K562 (cell line): ENCODE results near the gene PDK1. TPM values are rescaled to one million over a fixed set of nuclear protein-coding genes. Genes with fewer than 3 reads are reported as not detected.

Source experiments
- ARID4B ChIP-seq: sonication (generic); formaldehyde crosslinking; IDR thresholded peaks from 2 replicates; pipeline ENCODE4 v1.8.0; 2022; ENCODE audit warnings: mild to moderate bottlenecking, missing genetic modification reagents
- BRF1 ChIP-seq: IDR thresholded peaks from 3 replicates; pipeline ENCODE4 v1.6.1; 2011; ENCODE audit warnings: borderline replicate concordance, mild to moderate bottlenecking; ENCODE audit not compliant: insufficient read length; ENCODE audit errors: extremely low read depth
- CEBPB ChIP-seq: fragments of 450-650 bp; IDR thresholded peaks from 2 replicates; pipeline ENCODE4 v1.6.1; 2016; ENCODE audit warnings: missing genetic modification characterization, missing compliant biosample characterization
- CHD7 ChIP-seq: fragments of 200-600 bp; sonication (generic); IDR thresholded peaks from one replicate; pipeline ENCODE4 v1.6.1; 2012; ENCODE audit warnings: mild to moderate bottlenecking, low read depth, low read length, inconsistent platforms
- HDAC2 ChIP-seq: fragments of 450-650 bp; IDR thresholded peaks from 2 replicates; pipeline ENCODE4 v1.6.1; 2016; ENCODE audit warnings: mild to moderate bottlenecking
- MAFK ChIP-seq: IDR thresholded peaks from 2 replicates; pipeline ENCODE4 v1.6.1; 2011; ENCODE audit warnings: low read length, improper control_type of control experiment
- polyA plus RNA-seq, 8 experiments: library from polyadenylated mRNA; depleted of rRNA in 4 of 8; stranded (reverse) in 5 of 8; unstranded in 3 of 8; fragments of >200 nt; fragmentation: Nextera tagmentation in 2 of 8; fragmentation: Illumina TruSeq in 1 of 8; extraction: Ambion mirVana in 2 of 8; extraction: Trizol in 1 of 8; gene quantifications; 2 replicates each; pipeline versions ENCODE4 v1.2.1 to v1.2.3, GENCODE V29; 2011 to 2014; ENCODE audit warnings: inconsistent platforms in 1 of 8, missing spikeins in 1 of 8
- total RNA-seq, 7 experiments: library from RNA; depleted of rRNA in 6 of 7; stranded (reverse); fragments of >200 nt in 6 of 7; fragmentation: Illumina TruSeq in 2 of 7; extraction: Trizol in 2 of 7; gene quantifications; 2 replicates each; pipeline versions ENCODE4 v1.2.1 to v1.2.3, GENCODE V29; 2011 to 2021; ENCODE audit warnings: low replicate concordance in 1 of 7

The PDK1 gene
- total and polyA plus RNA-seq, 9 of the 15 experiments (the other 6 are each of a cell fraction or from before 2014, with no cell fraction given), result 3.5 to 176 (median 13.9) TPM

- TF ChIP-seq CHD7, result no peak
- peak; percentile 98 for TF ChIP-seq MAFK
- peak; percentile 99 for TF ChIP-seq HDAC2
- TF ChIP-seq ARID4B, result no peak
- no peak for TF ChIP-seq CEBPB (tag)
- TF ChIP-seq BRF1, result no peak
These were observed 3.2 kb upstream of the PDK1 start (continued) for GRCh38 chr2:172552547-172553291.
